Measurements from ENCODE around the gene S100A2. TPM values are rescaled to one million over a fixed set of nuclear protein-coding genes. Genes with fewer than 3 reads are reported as not detected.

S100A2 gene
- total RNA-seq, 6 experiments from 2014 or later, result 7.4 to 12.5 (median 10.4) TPM

DNA sequence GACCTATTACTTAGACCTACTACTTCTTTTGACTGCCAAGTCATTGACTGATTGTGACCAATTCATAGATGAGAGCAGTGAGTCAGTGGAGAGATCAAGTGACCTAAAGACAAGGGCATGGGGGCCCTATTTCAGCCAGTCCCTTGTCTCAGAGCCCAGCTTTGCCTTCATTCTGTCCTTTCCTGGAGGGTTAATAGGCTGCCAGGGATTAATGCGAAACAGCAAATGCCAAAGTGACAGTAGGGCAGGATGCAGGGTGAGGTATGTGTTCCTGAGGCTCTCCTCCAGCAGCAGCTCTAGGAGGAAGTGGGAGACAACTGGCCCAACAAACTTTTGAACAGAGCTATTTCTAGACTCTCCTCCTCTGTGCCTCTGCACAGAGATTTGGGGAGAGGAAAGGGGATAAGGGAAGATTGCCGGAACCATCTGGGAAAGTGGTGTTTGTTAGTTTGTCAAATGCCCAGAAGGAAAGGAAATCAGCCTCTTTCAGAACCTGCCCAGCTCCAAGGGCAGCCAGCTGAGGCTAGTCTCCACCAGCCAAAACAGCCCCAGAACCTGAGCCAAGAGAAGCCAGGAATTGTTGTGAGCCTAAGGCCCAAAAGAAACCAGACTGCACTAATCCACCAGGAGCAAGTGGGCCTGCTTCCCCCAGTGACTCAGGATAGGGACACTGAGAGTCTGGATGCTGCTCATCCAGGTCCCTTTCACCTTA, 11.7 kb downstream of the S100A2 start:
- no peak overlapping the region; the same call in 1 of the 2 replicates for H3K4me3 Mint-ChIP-seq
- H3K4me1 Mint-ChIP-seq (ENCODE audit: low read depth), result peaks cover 54% of the 10 kb centered on the region
- peaks cover 2% of the 10 kb centered on the region; the same call in 1 of the 2 replicates for H3K27me3 Mint-ChIP-seq (ENCODE audit: insufficient read depth)
- TF ChIP-seq CTCF (IDR thresholded peaks at IDR 0.05), result no peak
- H3K27ac Mint-ChIP-seq, result peak overlapping the region; percentile 93
- peaks cover 5% of the 10 kb centered on the region; the same call in 1 of the 2 replicates for H3K36me3 Mint-ChIP-seq (ENCODE audit: low read depth)
- peak; percentile 42 for DNase-seq
- no peaks in the 10 kb centered on the region for H3K9me3 Mint-ChIP-seq

GRCh38 chr1:153553096-153553495, 12.5 kb downstream of the S100A2 start:
- Mint-ChIP-seq H3K27ac (peak overlapping the region; percentile 93; the same call in 1 of the 2 replicates), H3K9me3 (no peaks in the 10 kb centered on the region), H3K27me3 (ENCODE audit: insufficient read depth) (peaks cover 2% of the 10 kb centered on the region; the same call in 1 of the 2 replicates), H3K36me3 (ENCODE audit: low read depth) (no peaks in the 10 kb centered on the region), H3K4me3 (peak overlapping the region; percentile 11; the same call in 1 of the 2 replicates), H3K4me1 (ENCODE audit: low read depth) (peaks cover 63% of the 10 kb centered on the region)
- TF ChIP-seq CTCF (IDR thresholded peaks at IDR 0.05), result no peak
- no peak for DNase-seq

DNA sequence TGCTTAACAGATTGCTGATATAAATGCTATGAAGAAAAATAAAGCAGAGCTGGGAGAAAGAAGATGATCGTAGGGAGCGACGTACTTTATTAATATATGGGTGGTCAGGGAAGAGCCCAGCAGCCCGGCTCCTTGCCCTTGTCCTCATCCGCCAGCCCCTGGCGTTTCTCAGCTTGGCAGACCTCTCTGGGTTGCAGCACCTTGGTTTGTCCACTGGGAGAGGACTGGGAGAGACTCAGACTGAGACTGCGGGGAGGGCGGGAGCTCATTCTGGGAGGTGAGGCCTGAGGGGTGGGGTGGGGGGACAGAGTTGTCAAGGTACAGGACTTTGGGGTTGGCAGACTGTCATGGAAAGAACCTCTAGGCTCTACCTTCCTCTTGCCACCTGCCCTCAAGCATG, 13.3 kb downstream of the S100A2 start:
- no peaks in the 10 kb centered on the region for H3K9me3 Mint-ChIP-seq
- H3K27me3 Mint-ChIP-seq (ENCODE audit: insufficient read depth), result peaks cover 2% of the 10 kb centered on the region; the same call in 1 of the 2 replicates
- H3K27ac Mint-ChIP-seq, result no peak overlapping the region; the same call in 1 of the 2 replicates
- H3K4me1 Mint-ChIP-seq (ENCODE audit: low read depth), result peaks cover 70% of the 10 kb centered on the region
- peak; percentile 14; the same call in 1 of the 2 replicates for TF ChIP-seq CTCF (IDR thresholded peaks at IDR 0.05)
- no peak overlapping the region for H3K4me3 Mint-ChIP-seq
- no peaks in the 10 kb centered on the region for H3K36me3 Mint-ChIP-seq (ENCODE audit: low read depth)
- no peak for DNase-seq

- H3K27me3 Mint-ChIP-seq (ENCODE audit: insufficient read depth), result peaks cover 2% of the 10 kb centered on the region; the same call in 1 of the 2 replicates
- no peak overlapping the region for H3K4me3 Mint-ChIP-seq
- no peak for DNase-seq
- no peaks in the 10 kb centered on the region for H3K9me3 Mint-ChIP-seq
- peak overlapping the region; percentile 34; the same call in 1 of the 2 replicates for H3K27ac Mint-ChIP-seq
- no peak for TF ChIP-seq CTCF (IDR thresholded peaks at IDR 0.05)
- H3K36me3 Mint-ChIP-seq (ENCODE audit: low read depth), result no peaks in the 10 kb centered on the region
- peaks cover 84% of the 10 kb centered on the region for H3K4me1 Mint-ChIP-seq (ENCODE audit: low read depth)
These were observed 14.7 kb downstream of the S100A2 start for GRCh38 chr1:153550827-153551500.

DNA sequence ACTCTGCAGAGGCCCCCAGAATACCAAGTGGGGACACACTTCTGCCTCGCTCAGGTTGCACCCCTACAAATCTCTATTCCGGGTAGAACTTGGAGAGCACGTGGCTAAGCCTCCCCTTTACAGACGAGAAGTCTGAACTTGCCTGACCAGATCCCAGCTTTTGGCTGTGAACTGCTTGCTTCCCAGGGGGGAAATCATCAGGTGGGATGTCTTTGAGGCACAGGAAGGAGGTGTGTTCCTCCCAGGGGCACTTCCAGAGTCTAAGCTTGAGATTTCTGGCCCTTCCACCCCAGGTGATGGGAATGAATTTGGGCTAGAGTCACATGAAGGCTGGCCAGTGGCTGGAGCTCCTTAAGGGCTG, 15.3 kb downstream of the S100A2 start:
- Mint-ChIP-seq H3K27ac (peak overlapping the region; percentile 95), H3K4me1 (ENCODE audit: low read depth) (peaks cover 90% of the 10 kb centered on the region)

More for the DNA sequence above, 15.3 kb downstream of the S100A2 start:
- Mint-ChIP-seq H3K9me3 (no peaks in the 10 kb centered on the region), H3K27me3 (ENCODE audit: insufficient read depth) (peaks cover 2% of the 10 kb centered on the region), H3K4me3 (no peak overlapping the region), H3K36me3 (ENCODE audit: low read depth) (no peaks in the 10 kb centered on the region)
- TF ChIP-seq CTCF (IDR thresholded peaks at IDR 0.05), result no peak
- DNase-seq, result no peak

Measured in HFFc6 (cell line).